IPS DF 19.7 (cell line): ENCODE measurements around the gene FOXP1.

Source experiments
- DNase-seq: peaks from one replicate; pipeline ENCODE4 v3.0.0-alpha.2; 2013; ENCODE audit warnings: low read depth, low spot score

FOXP1 gene

DNA sequence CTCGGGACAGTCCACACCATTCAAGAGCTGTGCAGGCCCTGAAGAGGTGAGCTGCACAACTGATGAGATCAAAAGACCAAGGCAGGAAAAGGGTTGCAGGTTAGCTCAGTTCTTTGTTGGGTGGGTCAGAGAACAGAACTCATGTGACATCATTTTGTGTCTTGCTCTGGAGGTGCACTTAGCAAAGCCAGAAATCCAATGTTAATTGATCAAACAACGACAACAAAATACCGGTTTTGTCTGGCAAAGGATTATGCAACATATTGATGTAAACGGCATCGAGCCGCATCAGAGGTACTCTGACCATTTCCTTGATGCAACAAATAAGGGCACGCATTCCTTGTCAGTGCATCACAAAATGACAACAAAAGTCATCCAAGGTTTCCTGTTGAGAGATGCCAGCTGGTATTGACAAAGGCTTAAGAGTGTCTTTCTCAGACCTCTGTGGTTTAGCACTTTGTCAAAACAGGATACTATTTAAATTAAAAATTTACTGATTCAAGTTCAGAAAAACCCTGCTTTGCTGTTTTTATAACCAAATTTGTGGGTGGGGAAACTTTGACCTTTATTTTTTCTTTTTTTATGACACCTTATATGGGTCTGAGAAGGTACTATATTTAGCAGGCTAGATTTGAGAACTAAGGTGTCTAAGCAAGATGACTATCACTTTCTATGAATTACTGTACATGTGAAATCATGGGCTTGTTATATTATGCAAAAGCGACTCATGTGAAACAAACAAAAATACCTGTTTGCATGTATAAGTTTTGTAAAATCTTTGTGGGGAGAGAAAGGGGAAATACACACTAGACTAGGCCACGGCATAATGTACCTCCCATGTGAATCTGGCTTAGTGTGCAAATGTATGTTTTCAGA lies 496.1 kb downstream of the FOXP1 start:
- no peak for DNase-seq

DNA sequence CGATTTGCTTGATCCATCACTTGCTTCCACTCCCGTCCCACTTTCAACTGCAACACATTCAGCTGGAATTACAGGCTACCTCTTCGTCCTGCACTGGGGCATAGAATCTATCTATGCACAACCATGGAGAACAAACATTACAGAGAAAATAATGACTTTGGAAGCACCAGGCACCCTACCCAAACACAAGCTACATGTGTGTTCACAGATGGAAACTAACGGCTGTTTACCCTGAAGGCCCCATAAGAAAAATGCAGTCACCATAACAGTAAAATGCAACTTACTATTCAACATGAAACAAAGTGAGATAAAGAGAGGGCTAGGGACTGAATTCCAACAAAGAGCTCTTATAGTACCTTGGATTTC lies 496.8 kb downstream of the FOXP1 start:
- DNase-seq, result no peak

- DNase-seq, result no peak
Observed at GRCh38 chr3:71083726-71084131, 499.8 kb downstream of the FOXP1 start.

- no peak for DNase-seq
Observed at GRCh38 chr3:71082833-71083232, 500.7 kb downstream of the FOXP1 start.

- no peak for DNase-seq
Observed at GRCh38 chr3:71080517-71081083, 502.9 kb downstream of the FOXP1 start.

DNA sequence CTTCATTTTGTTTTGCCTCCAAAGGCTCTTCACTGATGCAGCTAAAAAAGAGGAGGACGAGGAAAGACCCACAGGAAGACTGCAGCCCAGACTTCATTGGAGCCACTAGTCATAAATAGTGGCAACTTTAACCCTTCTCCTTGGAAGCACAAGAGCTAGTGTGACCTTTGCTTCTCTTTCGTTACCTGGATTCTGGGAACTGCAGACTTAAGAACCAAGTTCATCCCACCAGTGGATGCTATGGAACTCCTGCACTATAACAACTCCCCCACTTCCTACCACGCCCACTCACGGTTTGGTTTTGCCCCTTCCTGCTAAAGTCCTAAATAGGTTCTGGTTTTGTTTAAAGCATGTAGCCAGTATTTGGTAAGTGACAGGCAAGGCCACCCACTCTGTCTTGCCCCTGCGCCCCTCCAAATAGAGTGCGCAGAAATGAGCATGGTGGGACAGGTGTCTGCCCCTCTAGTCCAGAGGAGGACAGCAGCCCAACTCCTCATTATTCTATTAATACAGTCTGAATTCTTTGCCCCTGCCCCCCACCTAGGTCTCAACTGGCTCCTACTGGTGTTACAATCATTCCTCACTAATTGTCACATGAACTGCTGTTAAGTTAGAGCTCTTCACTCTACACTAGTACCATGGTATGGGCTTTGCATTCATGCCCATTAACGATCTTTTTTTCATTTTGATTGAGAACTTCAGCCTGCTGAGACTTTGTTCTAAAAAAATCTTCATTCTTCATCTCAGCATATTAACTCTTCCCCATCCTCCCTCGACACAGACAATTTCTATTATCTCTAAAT lies 504.6 kb downstream of the FOXP1 start:
- DNase-seq, result no peak

GRCh38 chr3:71078199-71078598 lies 505.3 kb downstream of the FOXP1 start:
- DNase-seq, result no peak

- no peak for DNase-seq
Observed at GRCh38 chr3:71077070-71077469, 506.5 kb downstream of the FOXP1 start.

DNA sequence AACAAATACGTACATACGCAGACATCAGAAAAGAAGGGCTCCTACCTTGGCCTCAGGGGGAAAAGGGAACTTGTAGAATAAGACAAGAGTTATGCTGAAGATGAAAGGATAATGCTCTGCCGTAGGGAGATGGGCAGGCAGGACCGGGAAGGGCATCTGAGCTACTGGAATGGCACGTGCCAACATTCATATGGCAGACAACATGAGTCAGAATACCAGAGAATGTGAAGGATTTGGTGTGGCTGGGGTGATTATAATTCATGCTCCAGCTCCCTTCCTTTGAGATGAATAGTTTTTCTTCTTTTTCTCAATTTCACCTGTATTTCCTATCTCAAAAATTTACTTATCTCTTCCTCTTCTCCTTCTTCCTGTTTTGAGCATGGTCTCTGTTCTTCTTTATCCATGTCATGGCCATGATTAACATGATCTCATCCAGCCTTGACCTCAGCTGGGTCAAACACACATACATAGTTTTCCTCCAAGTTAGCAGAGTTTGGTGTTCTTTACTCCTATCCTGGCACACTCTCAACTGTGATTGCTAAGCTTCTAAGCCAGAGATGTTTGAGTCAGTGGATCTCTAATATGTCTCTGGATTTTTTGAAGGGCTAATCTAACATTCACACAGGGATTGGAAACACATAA lies 507.0 kb downstream of the FOXP1 start:
- DNase-seq, result no peak

GRCh38 chr3:71075494-71075893 lies 508.0 kb downstream of the FOXP1 start:
- no peak for DNase-seq

DNA sequence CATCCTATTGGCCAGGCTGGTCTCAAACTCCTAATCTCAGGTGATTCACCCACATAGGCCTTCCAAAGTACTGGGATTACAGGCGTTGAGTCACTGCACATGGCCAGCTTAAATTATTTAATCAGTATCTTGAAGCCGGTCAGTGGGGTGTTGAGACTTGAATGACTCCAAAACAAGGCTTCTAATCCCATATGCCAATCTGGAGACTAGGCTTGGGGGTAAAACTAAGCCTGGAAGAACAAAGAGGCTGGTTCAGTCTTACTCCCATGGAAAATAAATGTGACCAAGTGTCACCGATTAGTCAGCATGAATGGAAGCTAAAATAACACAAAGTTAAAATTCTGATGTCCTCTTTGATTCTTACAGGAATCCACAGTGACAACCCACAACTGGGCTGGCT lies 509.1 kb downstream of the FOXP1 start:
- no peak for DNase-seq

DNA sequence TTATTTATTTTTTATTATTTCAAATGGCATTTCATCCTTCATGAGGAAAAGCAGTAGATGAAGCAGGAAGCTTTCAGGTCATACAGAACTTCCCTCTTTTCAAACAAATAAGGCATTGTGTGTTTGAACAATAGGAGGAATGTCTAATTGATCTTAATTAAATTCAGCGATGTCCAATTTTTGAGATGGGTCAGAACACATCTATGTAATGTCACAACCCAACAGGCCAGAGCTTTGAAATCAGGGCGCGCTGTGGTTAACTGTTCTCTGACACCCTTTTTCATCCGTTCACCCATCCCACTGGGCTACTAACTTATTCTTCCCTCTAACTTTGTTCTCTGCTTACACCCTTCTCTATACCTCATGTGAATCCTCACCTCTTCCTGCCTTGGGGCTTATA lies 510.5 kb downstream of the FOXP1 start:
- no peak for DNase-seq

DNA sequence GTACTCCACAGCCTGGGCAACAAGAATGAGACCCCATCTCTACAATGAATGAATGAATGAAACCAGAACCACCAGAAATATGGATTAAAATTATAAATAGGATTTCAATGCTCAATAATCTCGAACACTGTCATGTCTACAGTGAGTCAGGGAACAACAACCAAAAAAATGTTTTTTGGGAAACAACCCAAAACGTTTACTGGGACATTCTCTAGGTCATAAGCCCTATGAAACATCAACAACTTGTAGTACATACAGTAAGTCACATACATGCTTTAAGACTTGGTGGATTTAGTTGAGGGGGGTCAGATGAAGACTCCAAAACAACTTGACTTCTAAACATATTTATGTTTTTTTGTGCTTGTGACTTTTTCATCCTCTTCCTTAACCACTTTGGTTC lies 511.2 kb downstream of the FOXP1 start:
- DNase-seq, result no peak

DNA sequence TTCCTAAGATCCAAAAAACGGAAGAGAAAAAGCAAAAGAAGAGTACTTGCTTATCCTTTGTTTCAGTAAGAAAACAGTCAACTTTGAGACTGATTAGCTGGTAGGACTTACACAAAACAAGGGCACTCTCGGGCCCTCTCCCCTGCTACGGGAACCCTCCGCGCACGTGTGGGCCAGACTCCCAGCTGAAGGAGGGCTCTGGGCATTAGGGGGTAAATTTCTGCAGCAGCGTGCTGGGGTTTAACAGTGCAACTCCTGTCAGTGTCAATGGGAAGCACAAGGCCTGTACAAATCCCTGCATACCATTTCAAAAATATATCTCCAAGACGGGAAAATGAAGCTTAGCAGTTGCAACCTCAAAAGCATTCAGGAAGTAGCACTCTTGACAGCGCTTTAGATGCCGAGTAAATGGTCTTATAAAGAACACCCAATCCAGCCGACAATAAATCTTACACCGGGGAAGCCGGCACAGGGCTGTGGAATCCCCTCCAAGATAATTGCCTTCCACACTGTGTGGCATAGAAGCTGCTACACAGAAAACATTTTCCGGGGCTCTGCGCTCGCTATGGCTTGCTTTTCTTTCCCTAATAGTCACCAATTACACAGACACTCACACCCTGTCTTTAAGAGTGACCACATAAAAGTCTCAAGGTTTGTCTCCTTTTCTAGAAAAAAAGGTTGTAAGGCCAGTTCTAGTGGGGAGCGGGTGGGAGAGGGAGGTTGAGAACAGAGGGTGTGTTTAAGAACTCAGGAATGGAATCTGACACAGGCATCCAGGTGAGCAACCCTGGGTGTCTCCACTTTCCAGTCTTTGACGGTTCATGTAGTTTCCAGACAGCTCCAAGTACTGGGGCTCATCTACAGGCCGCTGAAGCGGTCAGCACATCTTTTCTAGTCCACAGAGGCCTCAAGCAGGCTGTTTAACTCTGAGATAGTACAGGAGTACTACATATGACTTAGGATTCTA lies 512.7 kb downstream of the FOXP1 start:
- DNase-seq, result no peak

GRCh38 chr3:71069797-71070196 lies 513.7 kb downstream of the FOXP1 start:
- no peak for DNase-seq

GRCh38 chr3:71067977-71068654 lies 515.4 kb downstream of the FOXP1 start:
- DNase-seq, result no peak

GRCh38 chr3:71066849-71067261 lies 516.7 kb downstream of the FOXP1 start:
- no peak for DNase-seq

- DNase-seq, result no peak
Observed at GRCh38 chr3:71066356-71066755, 517.2 kb downstream of the FOXP1 start.

DNA sequence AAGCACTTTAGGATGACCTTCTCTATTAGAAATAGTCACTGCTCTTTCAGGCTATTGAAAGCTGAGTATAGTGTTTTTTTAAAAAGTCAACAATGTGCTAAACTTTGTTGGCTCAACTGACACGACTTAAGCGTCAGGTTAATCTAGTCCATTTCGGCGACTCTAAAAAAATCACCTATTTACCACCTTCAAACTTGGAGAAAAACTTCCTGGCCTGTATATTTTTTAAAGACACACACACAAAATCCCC lies 517.8 kb downstream of the FOXP1 start:
- no peak for DNase-seq

DNA sequence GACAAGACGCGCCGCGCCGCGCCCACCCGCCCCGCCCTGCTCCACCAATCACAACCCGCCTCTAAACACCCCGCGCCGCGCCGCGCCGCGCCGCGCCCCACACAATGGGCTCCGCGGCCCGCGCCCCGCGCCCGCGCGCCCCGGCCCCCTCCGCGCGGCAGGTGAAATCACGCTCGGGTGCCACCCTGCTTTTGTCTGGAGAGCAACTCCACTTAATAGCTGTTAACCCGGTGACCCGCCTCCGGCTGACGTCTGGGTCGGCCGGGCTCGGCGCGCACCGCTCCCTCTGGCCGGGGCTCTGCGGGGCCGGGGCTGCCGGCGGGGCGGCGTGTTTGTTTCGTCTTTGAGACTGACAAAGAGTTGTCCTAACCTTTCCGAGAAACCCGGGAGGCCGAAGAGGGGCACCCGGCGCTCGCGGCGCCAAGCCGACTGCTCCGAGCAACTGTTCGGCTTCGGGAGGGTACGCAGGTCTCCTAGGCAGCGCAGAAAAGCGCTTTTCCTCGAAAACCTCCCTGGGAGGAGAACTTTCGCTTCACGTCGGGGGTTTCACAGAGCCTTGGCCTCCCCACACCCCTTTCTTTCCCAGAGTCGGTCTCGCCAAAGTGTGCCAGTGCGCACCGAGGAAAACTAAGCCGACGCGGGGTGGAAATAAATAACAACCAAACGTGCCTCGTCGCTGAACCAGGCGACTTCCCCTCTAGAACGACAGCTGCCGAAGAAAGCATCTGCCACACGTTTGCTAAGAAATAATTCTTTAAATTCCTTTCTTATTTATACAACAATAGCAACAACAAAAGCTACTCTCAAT lies 518.4 kb downstream of the FOXP1 start:
- no peak for DNase-seq
